ENCODE data around the gene PIK3CA. TPM values are rescaled to one million over a fixed set of nuclear protein-coding genes. Genes with fewer than 3 reads are reported as not detected.

The PIK3CA gene
- total and polyA plus RNA-seq, 8 donors: 25.3 to 39.8 (median 32.2) TPM

DNA sequence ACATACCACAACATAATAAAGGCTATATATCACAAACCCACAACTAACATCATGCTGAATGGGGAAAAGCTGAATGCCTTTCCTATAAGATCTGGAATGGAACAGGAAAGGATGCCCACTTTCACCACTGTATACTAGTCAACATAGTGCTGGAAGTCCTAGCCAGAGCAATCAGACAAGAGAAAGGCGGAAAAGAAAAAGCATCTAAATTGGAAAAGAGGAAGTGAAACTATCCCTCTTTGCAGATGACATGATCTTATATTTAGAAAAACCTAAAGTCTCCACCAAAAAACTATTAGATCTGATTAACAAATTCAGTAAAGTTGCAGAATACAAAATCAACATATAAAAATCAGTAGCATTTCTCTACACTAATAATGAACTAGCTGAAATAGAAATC lies 14.6 kb upstream of the PIK3CA start:
- TF ChIP-seq, protein P1, sequence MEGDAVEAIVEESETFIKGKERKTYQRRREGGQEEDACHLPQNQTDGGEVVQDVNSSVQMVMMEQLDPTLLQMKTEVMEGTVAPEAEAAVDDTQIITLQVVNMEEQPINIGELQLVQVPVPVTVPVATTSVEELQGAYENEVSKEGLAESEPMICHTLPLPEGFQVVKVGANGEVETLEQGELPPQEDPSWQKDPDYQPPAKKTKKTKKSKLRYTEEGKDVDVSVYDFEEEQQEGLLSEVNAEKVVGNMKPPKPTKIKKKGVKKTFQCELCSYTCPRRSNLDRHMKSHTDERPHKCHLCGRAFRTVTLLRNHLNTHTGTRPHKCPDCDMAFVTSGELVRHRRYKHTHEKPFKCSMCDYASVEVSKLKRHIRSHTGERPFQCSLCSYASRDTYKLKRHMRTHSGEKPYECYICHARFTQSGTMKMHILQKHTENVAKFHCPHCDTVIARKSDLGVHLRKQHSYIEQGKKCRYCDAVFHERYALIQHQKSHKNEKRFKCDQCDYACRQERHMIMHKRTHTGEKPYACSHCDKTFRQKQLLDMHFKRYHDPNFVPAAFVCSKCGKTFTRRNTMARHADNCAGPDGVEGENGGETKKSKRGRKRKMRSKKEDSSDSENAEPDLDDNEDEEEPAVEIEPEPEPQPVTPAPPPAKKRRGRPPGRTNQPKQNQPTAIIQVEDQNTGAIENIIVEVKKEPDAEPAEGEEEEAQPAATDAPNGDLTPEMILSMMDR (IDR thresholded peaks at IDR 0.05): no peak
- H3K4me3 ChIP-seq: no peak overlapping the region
- no peaks in the 10 kb centered on the region for H3K9me3 ChIP-seq
- no peak for ATAC-seq
- no peaks in the 10 kb centered on the region for H3K4me1 ChIP-seq
- DNase-seq: no peak
- intact Hi-C loops (cut with DNase I): no loop called here
- H3K36me3 ChIP-seq: no peaks in the 10 kb centered on the region
- no peak overlapping the region for H3K27ac ChIP-seq
- H3K27me3 ChIP-seq: no peaks in the 10 kb centered on the region

DNA sequence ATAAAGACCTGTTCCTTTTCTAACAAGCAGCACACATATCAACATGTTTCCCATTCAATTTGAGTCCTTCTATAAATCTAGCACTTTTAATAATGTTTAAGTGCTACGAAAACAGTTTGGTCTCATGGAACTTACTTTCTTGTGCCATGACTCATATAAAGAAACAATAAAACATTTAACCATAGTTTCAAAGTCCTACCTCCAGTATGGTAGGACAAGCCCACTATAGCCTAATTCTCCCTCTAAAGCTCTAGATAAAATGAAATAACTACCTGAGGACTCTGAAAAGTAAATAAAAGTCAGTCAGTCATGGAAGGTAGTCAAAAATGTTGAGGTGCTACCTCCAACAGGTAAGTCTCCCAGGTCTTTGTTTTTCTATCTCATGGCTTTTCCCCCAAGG lies 12.0 kb upstream of the PIK3CA start:
- H3K27ac ChIP-seq: no peak overlapping the region
- TF ChIP-seq, protein P1 (IDR thresholded peaks at IDR 0.05): no peak
- ATAC-seq (no peak), DNase-seq (no peak)
- H3K4me1 ChIP-seq: no peaks in the 10 kb centered on the region
- no peaks in the 10 kb centered on the region for H3K36me3 ChIP-seq
- intact Hi-C loops (cut with DNase I): no loop called here
- no peak overlapping the region for H3K4me3 ChIP-seq
- H3K9me3 ChIP-seq: no peaks in the 10 kb centered on the region
- H3K27me3 ChIP-seq: no peaks in the 10 kb centered on the region

- intact Hi-C loops (cut with DNase I): no loop called here
- Histone ChIP-seq H3K4me3 (no peak overlapping the region), H3K9me3 (no peaks in the 10 kb centered on the region), H3K36me3 (no peaks in the 10 kb centered on the region), H3K27me3 (no peaks in the 10 kb centered on the region), H3K4me1 (peaks cover 0 to 5% of the 10 kb centered on the region in 2 donors), H3K27ac (no peak overlapping the region)
- no peak for ATAC-seq
- TF ChIP-seq, protein P1 (IDR thresholded peaks at IDR 0.05): no peak
- no peak for DNase-seq
Observed at GRCh38 chr3:179141890-179142289, 6.3 kb upstream of the PIK3CA start.

DNA sequence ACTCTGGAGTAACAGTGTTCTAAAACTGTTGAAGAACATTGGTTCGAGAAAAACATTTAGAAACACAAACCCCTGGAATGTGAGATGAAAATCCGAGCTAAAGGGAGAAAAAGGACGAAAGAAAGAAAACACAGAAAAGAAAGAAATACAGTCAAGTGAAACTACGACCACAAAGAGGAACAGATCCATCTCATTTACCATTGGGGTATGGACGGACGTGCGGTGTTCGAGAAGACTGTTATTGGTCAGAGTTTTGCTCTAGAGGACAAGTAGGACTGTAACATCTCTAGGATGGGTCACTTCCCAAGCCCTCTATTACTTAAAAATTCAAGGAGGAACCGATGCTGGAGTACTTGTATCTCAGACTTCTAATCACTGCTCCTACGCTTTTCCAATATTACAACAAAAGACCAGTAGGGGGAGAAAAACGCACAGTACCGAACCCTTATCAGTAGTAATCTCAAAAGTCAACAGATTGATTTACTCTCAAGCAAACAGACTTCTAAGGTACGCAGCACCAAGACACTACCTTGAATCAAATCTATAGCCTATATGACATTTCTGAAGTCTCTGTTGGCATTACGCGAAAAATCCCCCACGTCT lies 1.1 kb upstream of the PIK3CA start:
- H3K4me3 ChIP-seq: peak overlapping the region; percentile 91 to 96
- no peaks in the 10 kb centered on the region for H3K27me3 ChIP-seq
- peak in 2 of 4 donors; percentile 69 to 75 for DNase-seq
- H3K4me1 ChIP-seq: peaks cover 0 to 34% of the 10 kb centered on the region in 2 donors
- H3K27ac ChIP-seq: peak overlapping the region; percentile 99
- intact Hi-C loops (cut with DNase I): loop anchor here in 1 of 2 donors (5.0 kb wide), 1 partner anchor 170 kb away; no protein-coding TSS in a partner anchor
- H3K9me3 ChIP-seq: no peaks in the 10 kb centered on the region
- ATAC-seq: peak; percentile 62
- TF ChIP-seq, protein P1 (IDR thresholded peaks at IDR 0.05): peak; percentile 59 to 65
- H3K36me3 ChIP-seq: no peaks in the 10 kb centered on the region

DNA sequence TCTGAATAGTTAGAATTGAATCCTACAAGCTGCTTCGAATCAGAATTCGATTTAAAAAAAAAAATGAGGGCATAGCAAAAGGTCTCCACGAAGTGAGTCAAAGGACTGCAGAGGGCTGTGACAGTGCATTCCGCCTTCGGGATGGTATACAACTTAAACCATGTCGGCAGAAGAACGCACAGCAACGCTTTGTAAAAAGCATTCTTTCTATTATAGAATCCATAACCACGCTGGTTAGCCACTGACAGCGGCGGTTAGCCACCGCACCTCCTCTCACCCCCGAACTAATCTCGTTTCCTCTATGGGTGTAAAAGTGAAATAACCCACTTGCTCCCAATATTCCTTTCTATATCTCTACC lies 664 bp upstream of the PIK3CA start:
- peak overlapping the region; percentile 99 for H3K27ac ChIP-seq
- DNase-seq (peak in 2 of 4 donors; percentile 43 to 70), ATAC-seq (peak; percentile 19)
- H3K4me3 ChIP-seq: peak overlapping the region; percentile 91 to 96
- TF ChIP-seq, protein P1 (IDR thresholded peaks at IDR 0.05): no peak
- no peaks in the 10 kb centered on the region for H3K36me3 ChIP-seq
- peaks cover 0 to 36% of the 10 kb centered on the region in 2 donors for H3K4me1 ChIP-seq
- no peaks in the 10 kb centered on the region for H3K27me3 ChIP-seq
- no peaks in the 10 kb centered on the region for H3K9me3 ChIP-seq
- intact Hi-C loops (cut with DNase I): loop anchor here in 1 of 2 donors (5.0 kb wide), 1 partner anchor 170 kb away; no protein-coding TSS in a partner anchor
